MM.1S (cell line): Measurements from ENCODE around the gene DPYSL5.

Experiments used
- DNase-seq: peaks from one replicate; pipeline ENCODE4 v3.0.0-alpha.2; 2015
- H2AFZ ChIP-seq: fragments of 300-600 bp; sonication (generic); 2 replicates; pipeline ENCODE4 v1.6.0; 2016; ENCODE audit warnings: antibody characterized with exemption, low read length
- H3F3A ChIP-seq: fragments of 300-600 bp; sonication (generic); 2 replicates; pipeline ENCODE4 v1.6.1; 2016; ENCODE audit warnings: mild to moderate bottlenecking, antibody characterized with exemption, low read length, moderate library complexity, mixed read lengths; ENCODE audit not compliant: insufficient read depth
- H3K27ac ChIP-seq: fragments of 300-600 bp; sonication (generic); 2 replicates; pipeline ENCODE4 v1.5.1; 2016; ENCODE audit warnings: mild to moderate bottlenecking, low read length
- H3K27me3 ChIP-seq: fragments of 300-600 bp; sonication (generic); replicated peaks from 2 replicates; pipeline ENCODE4 v1.6.0; 2016; ENCODE audit warnings: low read length; ENCODE audit not compliant: insufficient read depth
- H3K36me3 ChIP-seq: fragments of 300-600 bp; sonication (generic); replicated peaks from 2 replicates; pipeline ENCODE4 v1.6.1; 2016; ENCODE audit warnings: mild to moderate bottlenecking, low read length, mixed read lengths; ENCODE audit not compliant: insufficient read depth
- H3K4me1 ChIP-seq: fragments of 300-600 bp; sonication (generic); 2 replicates; pipeline ENCODE4 v1.6.1; 2016; ENCODE audit warnings: low read length, mixed read lengths
- H3K4me2 ChIP-seq: fragments of 300-600 bp; sonication (generic); 2 replicates; pipeline ENCODE4 v1.6.0; 2016; ENCODE audit warnings: low read depth, low read length
- H3K4me3 ChIP-seq: fragments of 300-600 bp; sonication (generic); 2 replicates; pipeline ENCODE4 v1.5.1; 2016; ENCODE audit warnings: low read length, mixed read lengths
- H3K79me2 ChIP-seq: fragments of 300-600 bp; sonication (generic); 2 replicates; pipeline ENCODE4 v1.6.1; 2016; ENCODE audit warnings: mixed run types, low read length, mixed read lengths
- H3K9ac ChIP-seq: fragments of 300-600 bp; sonication (generic); 2 replicates; pipeline ENCODE4 v1.6.1; 2016; ENCODE audit warnings: low read length, mixed read lengths
- H3K9me2 ChIP-seq: fragments of 300-600 bp; sonication (generic); replicated peaks from 2 replicates; pipeline ENCODE4 v1.6.1; 2016; ENCODE audit warnings: mild to moderate bottlenecking, low read length, mixed read lengths; ENCODE audit not compliant: insufficient read depth
- H3K9me3 ChIP-seq: fragments of 300-600 bp; sonication (generic); replicated peaks from 2 replicates; pipeline ENCODE4 v1.6.1; 2016; ENCODE audit warnings: mild to moderate bottlenecking, low read length, mixed read lengths; ENCODE audit not compliant: insufficient read depth
- H4K20me1 ChIP-seq: fragments of 300-600 bp; sonication (generic); 2 replicates; pipeline ENCODE4 v1.6.1; 2016; ENCODE audit warnings: mild to moderate bottlenecking, low read length, moderate library complexity, mixed read lengths; ENCODE audit not compliant: insufficient read depth
- CTCF ChIP-seq: fragments of 300-600 bp; sonication (generic); IDR thresholded peaks from 2 replicates; pipeline ENCODE4 v1.5.1; 2016; ENCODE audit warnings: antibody characterized with exemption, low read length, mixed read lengths
- EZH2 ChIP-seq: fragments of 300-600 bp; sonication (generic); optimal IDR thresholded peaks from 2 replicates; pipeline ENCODE3; 2017; ENCODE audit warnings: low read depth, mild to moderate bottlenecking, antibody characterized with exemption, low read length, mixed read lengths
- EZH2phosphoT487 ChIP-seq: fragments of 300-600 bp; sonication (generic); IDR thresholded peaks from 2 replicates; pipeline ENCODE4 v1.6.1; 2018; ENCODE audit warnings: antibody characterized with exemption, low read length

Gene DPYSL5

GRCh38 chr2:26875065-26875634 lies 27.2 kb downstream of the DPYSL5 start:
- Histone ChIP-seq H3K36me3 (no peaks in the 10 kb centered on the region), H4K20me1 (no peaks in the 10 kb centered on the region), H3K27me3 (no peaks in the 10 kb centered on the region), H3K4me3 (no peak overlapping the region), H3K9me3 (no peaks in the 10 kb centered on the region), H3K9me2 (no peaks in the 10 kb centered on the region), H3K9ac (no peak overlapping the region), H3K27ac (no peak overlapping the region), H3F3A (no peaks in the 10 kb centered on the region), H3K4me2 (no peak overlapping the region), H3K4me1 (no peaks in the 10 kb centered on the region), H3K79me2 (no peaks in the 10 kb centered on the region), H2AFZ (no peak overlapping the region)
- TF ChIP-seq CTCF, result no peak
- TF ChIP-seq EZH2, result no peak
- TF ChIP-seq EZH2phosphoT487, result no peak
- no peak for DNase-seq

GRCh38 chr2:26875808-26876207 lies 27.9 kb downstream of the DPYSL5 start:
- Histone ChIP-seq H3K9ac (no peak overlapping the region), H3K9me2 (no peaks in the 10 kb centered on the region), H3K4me1 (no peaks in the 10 kb centered on the region), H3K27me3 (no peaks in the 10 kb centered on the region), H2AFZ (no peak overlapping the region), H4K20me1 (no peaks in the 10 kb centered on the region), H3F3A (no peaks in the 10 kb centered on the region), H3K4me3 (no peak overlapping the region), H3K79me2 (no peaks in the 10 kb centered on the region), H3K27ac (no peak overlapping the region), H3K4me2 (no peak overlapping the region), H3K9me3 (no peaks in the 10 kb centered on the region), H3K36me3 (no peaks in the 10 kb centered on the region)
- no peak for DNase-seq
- TF ChIP-seq EZH2 (no peak), CTCF (no peak), EZH2phosphoT487 (no peak)

GRCh38 chr2:26876260-26876659 lies 28.3 kb downstream of the DPYSL5 start:
- no peaks in the 10 kb centered on the region for H4K20me1 ChIP-seq
- no peak overlapping the region for H3K9ac ChIP-seq
- no peak for TF ChIP-seq CTCF
- no peak for TF ChIP-seq EZH2
- TF ChIP-seq EZH2phosphoT487, result no peak
- no peak overlapping the region for H2AFZ ChIP-seq
- no peaks in the 10 kb centered on the region for H3K27me3 ChIP-seq
- no peak overlapping the region for H3K4me2 ChIP-seq
- H3F3A ChIP-seq, result no peaks in the 10 kb centered on the region
- H3K4me3 ChIP-seq, result no peak overlapping the region
- DNase-seq, result no peak
- H3K36me3 ChIP-seq, result no peaks in the 10 kb centered on the region
- no peaks in the 10 kb centered on the region for H3K79me2 ChIP-seq
- no peaks in the 10 kb centered on the region for H3K9me3 ChIP-seq
- no peaks in the 10 kb centered on the region for H3K4me1 ChIP-seq
- H3K27ac ChIP-seq, result no peak overlapping the region
- no peaks in the 10 kb centered on the region for H3K9me2 ChIP-seq
